Activated CD8-positive, alpha-beta memory T cell treated with anti-CD3 and anti-CD28 coated beads, Interleukin-2, amount 10 ng/mL, durations not matched to agents 7 days and 5 days (primary cell): ENCODE results near the gene SCRT2. TPM values are rescaled to one million over a fixed set of nuclear protein-coding genes. Genes with fewer than 3 reads are reported as not detected.

Source experiments
- ATAC-seq: fragments of 150-1000 bp; cut with Tn5 transposase; one replicate; pipeline ENCODE4 v1.10.0; 2021; ENCODE audit warnings: moderate library complexity
- CTCF ChIA-PET: fragments of 350-600 bp; sonication (Branson Sonifier 250); formaldehyde crosslinking; loops from one replicate; lab custom pipeline; 2021; ENCODE audit warnings: antibody characterized with exemption; lab: Charles Lee
- DNase-seq: peaks from one replicate; pipeline ENCODE4 v3.0.0-alpha.2; 2020
- H3K27ac Mint-ChIP-seq: one replicate; pipeline ENCODE4 v1.8.0; 2021; ENCODE audit warnings: mild to moderate bottlenecking, mixed read lengths
- H3K27me3 Mint-ChIP-seq: one replicate; pipeline ENCODE4 v1.8.0; 2021; ENCODE audit warnings: mixed read lengths
- H3K36me3 Mint-ChIP-seq: one replicate; pipeline ENCODE4 v1.8.0; 2021; ENCODE audit warnings: mild to moderate bottlenecking, mixed read lengths
- H3K4me1 Mint-ChIP-seq: one replicate; pipeline ENCODE4 v1.8.0; 2021; ENCODE audit warnings: mixed read lengths
- H3K4me3 Mint-ChIP-seq: one replicate; pipeline ENCODE4 v1.8.0; 2021; ENCODE audit warnings: mild to moderate bottlenecking, moderate library complexity, mixed read lengths
- H3K9me3 Mint-ChIP-seq: one replicate; pipeline ENCODE4 v1.8.0; 2022; ENCODE audit warnings: low read depth, mixed read lengths
- total RNA-seq, 2 experiments: library from RNA; stranded (reverse); gene quantifications; one replicate each; pipeline ENCODE4 v1.2.3, GENCODE V29; 2021

SCRT2 gene
- total RNA-seq, 2 experiments from 2014 or later, result not detected

DNA sequence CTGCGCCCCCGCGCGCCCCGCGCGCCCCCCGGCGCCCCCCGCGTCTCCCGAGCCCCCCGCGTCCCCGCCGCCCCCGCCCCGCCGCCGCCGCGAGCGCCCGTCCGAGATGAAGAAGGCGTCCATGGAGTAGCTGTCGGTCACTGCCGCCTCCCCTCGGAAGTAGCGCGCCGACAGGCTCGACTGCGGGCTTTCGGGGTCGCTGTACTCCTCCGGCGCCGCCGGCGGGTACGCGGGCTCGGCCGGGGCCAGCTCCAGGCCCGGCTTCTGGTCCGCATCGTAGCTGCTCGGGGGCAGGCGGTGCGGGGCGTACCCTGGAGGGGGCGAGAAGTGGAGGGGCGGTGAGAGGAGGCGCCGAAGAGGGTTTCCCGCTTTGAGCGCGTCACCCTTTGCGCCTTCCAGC lies 11.5 kb downstream of the SCRT2 start:
- ATAC-seq, result no peak
- Mint-ChIP-seq H3K27me3 (peaks cover 59% of the 10 kb centered on the region), H3K36me3 (no peaks in the 10 kb centered on the region), H3K27ac (no peak overlapping the region), H3K4me1 (peaks cover 5% of the 10 kb centered on the region), H3K9me3 (no peaks in the 10 kb centered on the region), H3K4me3 (no peak overlapping the region)
- no peak for DNase-seq
- CTCF ChIA-PET, result interaction anchor here (1.1 to 1.5 kb wide), 2 partner anchors 10 to 19 kb away, joined by 3 to 4 read pairs; no protein-coding TSS in a partner anchor

DNA sequence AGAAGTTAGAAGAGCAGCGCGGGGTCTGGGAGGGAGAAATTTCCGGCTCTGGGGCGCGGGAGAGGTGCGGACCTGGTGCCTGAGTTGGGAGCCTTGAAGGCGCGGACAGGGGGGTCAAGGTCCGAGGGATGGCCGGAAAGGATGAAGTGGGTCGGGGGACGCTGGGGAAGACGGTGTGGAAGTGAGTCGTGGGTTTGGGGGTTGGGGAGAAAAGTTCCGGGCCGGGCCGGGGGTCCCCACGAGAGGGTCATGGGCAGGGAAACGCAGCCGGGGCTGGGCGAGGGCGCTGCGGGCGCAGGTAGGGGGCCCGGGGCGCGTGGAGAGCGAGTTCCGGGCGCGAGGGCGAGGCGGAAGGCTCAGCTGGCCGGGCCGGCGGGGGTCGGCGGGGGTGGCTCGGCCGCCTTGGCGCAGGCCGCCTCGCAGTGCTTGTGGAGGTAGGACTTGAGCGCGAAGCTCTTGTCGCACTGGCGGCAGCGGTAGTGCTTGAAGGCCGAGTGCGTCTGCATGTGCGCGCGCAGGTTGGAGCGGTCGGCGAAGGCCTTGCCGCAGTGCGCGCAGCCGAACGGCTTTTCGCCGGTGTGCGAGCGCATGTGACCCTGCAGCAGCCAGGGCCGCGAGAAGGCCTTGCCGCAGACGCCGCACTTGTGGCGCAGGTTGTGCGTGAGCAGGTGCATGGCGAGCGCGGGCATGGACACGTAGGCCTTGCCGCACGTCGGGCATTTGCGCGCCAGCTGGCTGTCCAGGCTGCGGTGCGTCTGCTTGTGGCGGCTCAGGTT lies 12.1 kb downstream of the SCRT2 start:
- Mint-ChIP-seq H3K4me1 (peaks cover 5% of the 10 kb centered on the region), H3K27me3 (peaks cover 64% of the 10 kb centered on the region), H3K9me3 (no peaks in the 10 kb centered on the region), H3K36me3 (no peaks in the 10 kb centered on the region), H3K4me3 (no peak overlapping the region), H3K27ac (no peak overlapping the region)
- peak; percentile 16 for ATAC-seq
- no peak for DNase-seq
- CTCF ChIA-PET, result interaction anchor here (1.1 to 1.5 kb wide), 2 partner anchors 10 to 18 kb away, joined by 3 to 4 read pairs; no protein-coding TSS in a partner anchor

DNA sequence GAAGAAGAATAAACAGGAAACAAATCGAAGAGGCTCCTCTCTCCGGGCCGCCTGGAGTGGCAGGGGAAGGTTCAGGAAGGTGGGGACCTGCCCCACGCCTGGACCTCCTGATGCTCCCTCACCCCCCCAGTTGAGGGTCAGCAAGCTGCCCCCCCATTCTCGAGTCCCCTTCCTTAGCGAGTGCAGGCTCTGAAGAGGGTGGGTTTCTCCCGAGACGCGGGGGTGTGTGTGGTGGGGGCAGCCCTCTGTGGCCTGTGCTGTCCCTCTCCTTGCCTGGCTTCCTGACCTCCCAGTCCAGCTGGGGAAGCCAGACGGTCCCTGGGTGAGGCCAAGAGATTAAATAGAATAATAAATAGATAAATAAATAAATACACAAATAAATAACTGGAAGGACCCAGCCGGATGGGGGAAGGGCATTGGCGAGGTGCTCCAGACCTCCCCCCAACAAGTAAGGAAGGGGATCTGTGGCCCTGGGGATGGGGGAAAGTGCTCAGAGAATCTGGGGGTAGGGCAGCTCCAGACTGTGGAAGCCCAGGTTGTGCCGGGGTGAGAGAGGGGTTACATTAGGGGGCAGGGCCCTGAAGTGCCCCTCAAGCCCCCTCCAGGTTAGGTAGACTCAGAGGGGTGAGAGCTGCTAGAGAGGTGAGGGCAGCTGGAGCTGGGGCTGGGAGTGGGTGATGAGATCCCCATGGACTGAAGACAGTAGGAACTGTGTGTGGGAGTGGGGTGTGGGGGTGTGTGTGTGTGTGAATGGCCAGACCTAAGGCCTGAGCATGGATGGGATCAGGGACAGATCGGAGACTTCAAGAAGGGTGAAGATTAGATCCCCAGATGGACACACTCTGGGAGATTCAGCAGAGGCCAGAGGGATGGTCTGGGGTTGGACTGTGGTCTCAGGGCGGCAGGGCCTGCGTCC lies 13.1 kb downstream of the SCRT2 start:
- CTCF ChIA-PET, result interaction anchor here (1.2 kb wide), 1 partner anchor 17 kb away, joined by 3 read pairs; no protein-coding TSS in a partner anchor
- Mint-ChIP-seq H3K27ac (no peak overlapping the region), H3K4me3 (no peak overlapping the region), H3K4me1 (peaks cover 5% of the 10 kb centered on the region), H3K27me3 (peaks cover 73% of the 10 kb centered on the region), H3K9me3 (no peaks in the 10 kb centered on the region), H3K36me3 (no peaks in the 10 kb centered on the region)
- ATAC-seq, result no peak
- no peak for DNase-seq

GRCh38 chr20:661474-662270 lies 13.9 kb downstream of the SCRT2 start:
- CTCF ChIA-PET, result interaction anchor here (1.2 to 1.4 kb wide), 2 partner anchors 16 kb away, joined by 3 to 5 read pairs; no protein-coding TSS in a partner anchor
- H3K27ac Mint-ChIP-seq, result no peak overlapping the region

GRCh38 chr20:658731-659291 lies 16.8 kb downstream of the SCRT2 start:
- DNase-seq, result no peak
- Mint-ChIP-seq H3K9me3 (no peaks in the 10 kb centered on the region), H3K4me1 (peaks cover 9% of the 10 kb centered on the region), H3K36me3 (no peaks in the 10 kb centered on the region), H3K27ac (no peak overlapping the region), H3K27me3 (peaks cover 59% of the 10 kb centered on the region), H3K4me3 (no peak overlapping the region)
- CTCF ChIA-PET, result interaction anchor here (1.9 kb wide), 1 partner anchor 14 kb away, joined by 6 read pairs; no protein-coding TSS in a partner anchor
- no peak for ATAC-seq

More at GRCh38 chr20:661474-662270, 13.9 kb downstream of the SCRT2 start:
- Mint-ChIP-seq H3K4me3 (no peak overlapping the region), H3K9me3 (no peaks in the 10 kb centered on the region), H3K27me3 (peaks cover 74% of the 10 kb centered on the region), H3K36me3 (no peaks in the 10 kb centered on the region), H3K4me1 (peaks cover 5% of the 10 kb centered on the region)
- no peak for ATAC-seq
- no peak for DNase-seq

- Mint-ChIP-seq H3K27me3 (peaks cover 54% of the 10 kb centered on the region), H3K4me1 (peaks cover 11% of the 10 kb centered on the region), H3K9me3 (no peaks in the 10 kb centered on the region), H3K27ac (no peak overlapping the region), H3K36me3 (no peaks in the 10 kb centered on the region), H3K4me3 (no peak overlapping the region)
- CTCF ChIA-PET, result interaction anchor here (1.9 kb wide), 1 partner anchor 13 kb away, joined by 6 read pairs; no protein-coding TSS in a partner anchor
- no peak for DNase-seq
- ATAC-seq, result no peak
Measured at GRCh38 chr20:658202-658601, 17.4 kb downstream of the SCRT2 start.

DNA sequence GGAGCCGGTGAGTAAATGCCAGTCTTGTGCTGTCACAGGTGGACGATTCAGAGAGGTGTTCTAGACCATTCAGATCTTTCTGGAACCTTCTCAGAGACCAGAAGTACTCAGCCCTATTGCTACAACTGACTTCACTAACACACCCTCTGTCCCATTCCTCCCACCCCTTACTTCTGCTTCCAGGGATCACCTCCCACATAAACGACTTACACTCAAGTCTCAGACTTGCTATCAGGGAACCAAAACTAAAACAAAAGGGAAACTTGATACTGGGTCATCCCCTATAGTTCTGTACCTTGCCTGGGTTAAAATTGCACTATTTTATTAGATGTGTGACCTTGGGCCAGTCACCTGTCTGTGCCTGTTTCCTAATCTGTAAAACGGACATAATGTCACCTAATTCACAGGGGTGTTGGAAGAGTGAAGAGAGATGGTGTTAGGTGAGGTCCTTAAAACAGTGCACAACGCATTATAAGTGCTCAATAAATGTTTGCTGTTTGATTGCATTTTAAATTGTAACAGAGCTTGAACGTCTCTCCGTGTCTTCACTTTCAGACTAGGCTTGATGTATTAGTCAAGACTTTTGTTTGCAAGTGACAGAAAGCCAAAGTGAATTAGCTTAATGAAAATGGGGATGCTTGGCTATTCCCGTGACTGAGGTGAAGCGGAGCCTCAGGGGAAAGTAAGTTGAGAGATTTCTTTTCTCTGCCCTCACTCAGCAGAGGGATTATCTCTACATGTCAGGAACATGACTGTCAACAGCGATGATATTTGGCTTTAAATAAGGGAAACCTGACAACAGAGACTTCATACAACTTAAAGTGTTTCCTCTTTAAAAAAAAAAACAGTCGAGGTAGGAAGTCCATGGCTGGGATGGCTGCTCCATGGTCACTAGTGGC lies 19.6 kb downstream of the SCRT2 start:
- no peaks in the 10 kb centered on the region for H3K9me3 Mint-ChIP-seq
- no peak overlapping the region for H3K27ac Mint-ChIP-seq

DNA sequence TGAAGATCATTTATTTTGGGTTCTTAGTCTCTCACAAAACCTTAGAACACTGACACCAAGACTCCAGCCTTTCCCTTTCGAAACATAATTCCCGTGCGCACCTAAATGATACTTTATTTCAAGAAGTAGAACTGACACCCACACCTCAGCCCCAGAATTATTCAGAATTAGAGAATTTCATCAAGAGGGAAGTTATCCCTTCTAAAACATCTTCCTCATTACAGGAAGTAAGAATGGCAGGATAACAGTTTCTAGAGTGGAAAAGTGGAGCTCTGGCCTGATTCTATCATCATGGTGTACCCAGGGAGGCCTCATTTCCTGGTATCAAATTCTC lies 21.2 kb downstream of the SCRT2 start:
- Mint-ChIP-seq H3K4me3 (peak overlapping the region; percentile 82), H3K27me3 (peaks cover 26% of the 10 kb centered on the region), H3K36me3 (peaks cover 6% of the 10 kb centered on the region), H3K27ac (no peak overlapping the region), H3K9me3 (no peaks in the 10 kb centered on the region), H3K4me1 (peaks cover 26% of the 10 kb centered on the region)
- ATAC-seq (no peak), DNase-seq (no peak)
- CTCF ChIA-PET, result interaction anchor here (2.0 kb wide), 1 partner anchor 9 kb away, joined by 9 read pairs; no protein-coding TSS in a partner anchor

More for the DNA sequence above, 19.6 kb downstream of the SCRT2 start:
- Mint-ChIP-seq H3K4me1 (peaks cover 21% of the 10 kb centered on the region), H3K27me3 (peaks cover 38% of the 10 kb centered on the region), H3K4me3 (no peak overlapping the region), H3K36me3 (no peaks in the 10 kb centered on the region)
- no peak for ATAC-seq
- no peak for DNase-seq
- CTCF ChIA-PET, result interaction anchor here (0.9 to 2.0 kb wide), 4 partner anchors 10 to 301 kb away, joined by 3 to 9 read pairs (median 4); no protein-coding TSS in a partner anchor

- DNase-seq, result no peak
- CTCF ChIA-PET, result interaction anchor here (0.8 to 2.0 kb wide), 2 partner anchors 8 to 11 kb away, joined by 3 to 9 read pairs; no protein-coding TSS in a partner anchor
- no peak for ATAC-seq
- H3K9me3 Mint-ChIP-seq, result no peaks in the 10 kb centered on the region
- H3K4me1 Mint-ChIP-seq, result peaks cover 26% of the 10 kb centered on the region
- H3K27me3 Mint-ChIP-seq, result peaks cover 22% of the 10 kb centered on the region
- peak overlapping the region; percentile 67 for H3K27ac Mint-ChIP-seq
- peak overlapping the region; percentile 82 for H3K4me3 Mint-ChIP-seq
- peaks cover 10% of the 10 kb centered on the region for H3K36me3 Mint-ChIP-seq
Measured at GRCh38 chr20:653590-654416, 21.8 kb downstream of the SCRT2 start.

- Mint-ChIP-seq H3K27ac (peak within 1 kb of the TSS; percentile 85), H3K36me3 (peaks cover 16% of the 10 kb centered on the region), H3K4me3 (peak within 1 kb of the TSS; percentile 82), H3K4me1 (peaks cover 26% of the 10 kb centered on the region), H3K27me3 (peaks cover 15% of the 10 kb centered on the region), H3K9me3 (no peaks in the 10 kb centered on the region)
- peak; percentile 88 for DNase-seq
- ATAC-seq, result peak; percentile 91
- CTCF ChIA-PET, result interaction anchor here (0.8 to 1.2 kb wide), 3 partner anchors 11 to 90 kb away, joined by 3 to 5 read pairs (median 3); no protein-coding TSS in a partner anchor
Measured at GRCh38 chr20:653110-653589, 22.5 kb downstream of the SCRT2 start, which contains the start of gene SRXN1. SRXN1 (minus strand) TSS chr20:653200; CDS start chr20:653185, 15 bp downstream.
